GM19328 (cell line): ENCODE data around the gene SYMPK.
A peak's percentile ranks its signal among the peaks of the same experiment; 100 is the strongest.

Source experiments
- ATAC-seq: cut with Tn5 transposase; IDR thresholded peaks from one replicate; pipeline ENCODE4 v1.9.1; 2021; ENCODE audit warnings: mild to moderate bottlenecking, moderate library complexity; ENCODE audit not compliant: unreplicated experiment

SYMPK gene

DNA sequence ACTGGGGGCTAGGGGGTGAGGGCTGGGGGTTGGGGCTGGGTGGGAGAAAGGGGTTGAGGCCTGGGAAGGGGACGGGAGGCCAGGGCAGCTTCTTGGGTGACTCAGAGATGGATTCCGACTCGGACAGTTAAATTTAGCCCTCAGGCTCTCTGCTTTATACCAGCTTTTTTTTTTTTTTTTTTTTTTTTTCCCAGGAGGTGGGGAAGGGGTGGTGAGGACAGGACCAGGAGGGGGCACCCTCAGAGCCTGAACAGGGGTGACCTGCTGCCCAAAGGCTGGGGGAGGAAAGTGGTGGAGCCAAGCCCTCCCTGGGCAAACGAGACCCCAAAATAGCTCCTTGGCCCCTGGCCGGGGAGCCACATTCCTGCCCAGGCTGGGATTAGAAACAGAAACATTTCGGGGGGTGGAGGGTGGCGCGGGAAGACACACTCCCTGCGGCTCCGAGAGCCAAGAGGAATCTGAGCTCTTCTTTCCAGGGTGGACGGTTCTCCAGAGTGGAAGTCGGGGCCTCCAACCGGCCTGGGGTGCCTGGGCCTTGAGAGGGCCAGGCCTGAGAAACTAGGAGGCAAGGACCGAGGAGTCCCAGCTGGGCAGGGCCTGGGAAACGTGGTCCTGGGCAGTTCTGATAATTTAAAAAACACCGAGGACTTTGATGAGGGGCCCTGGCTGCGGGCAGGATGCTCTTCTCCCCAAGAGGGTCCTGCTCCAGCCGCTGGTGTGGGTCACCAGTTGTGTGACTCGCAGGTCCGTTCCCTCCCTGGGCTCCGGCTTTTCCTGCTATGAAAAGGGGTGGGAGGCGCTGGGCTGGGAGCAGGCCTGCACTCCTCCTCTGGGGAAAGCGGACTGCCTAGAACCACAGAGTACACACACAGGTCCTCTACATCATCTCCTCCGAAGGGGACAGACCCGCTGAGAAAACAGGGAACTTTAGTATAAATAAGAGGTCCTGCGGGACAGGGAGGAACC is 79.8 kb downstream of the SYMPK start:
- no peak for ATAC-seq

- ATAC-seq: no peak
These were observed 80.7 kb downstream of the SYMPK start, which contains the start of gene DMPK for GRCh38 chr19:45782162-45782691. TSS of gene DMPK (minus strand) at chr19:45782490. CDS start at chr19:45782352, 138 bp downstream.

- ATAC-seq: no peak
These were observed 81.5 kb downstream of the SYMPK start for GRCh38 chr19:45781214-45782161.

GRCh38 chr19:45780448-45781213 is 82.3 kb downstream of the SYMPK start:
- no peak for ATAC-seq

DNA sequence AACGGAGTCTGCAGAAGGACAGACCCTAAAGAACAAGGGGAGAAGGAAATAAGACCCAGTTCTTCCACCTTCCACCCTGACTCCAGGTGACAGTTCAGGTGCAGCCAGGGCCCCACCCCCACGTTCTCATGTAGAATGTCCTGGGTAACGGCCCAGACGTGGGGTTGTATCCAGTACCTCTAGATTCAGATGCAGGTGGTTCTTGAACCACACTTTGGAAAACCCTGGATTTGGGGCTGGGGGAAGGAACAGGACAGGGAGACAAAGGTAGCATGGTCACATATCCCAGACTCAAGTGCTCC is 82.8 kb downstream of the SYMPK start:
- ATAC-seq: no peak

GRCh38 chr19:45779231-45780145 is 83.5 kb downstream of the SYMPK start:
- ATAC-seq: peak; percentile 74

GRCh38 chr19:45778010-45778661 is 84.8 kb downstream of the SYMPK start:
- no peak for ATAC-seq

GRCh38 chr19:45777395-45777961 is 85.5 kb downstream of the SYMPK start:
- ATAC-seq: no peak

DNA sequence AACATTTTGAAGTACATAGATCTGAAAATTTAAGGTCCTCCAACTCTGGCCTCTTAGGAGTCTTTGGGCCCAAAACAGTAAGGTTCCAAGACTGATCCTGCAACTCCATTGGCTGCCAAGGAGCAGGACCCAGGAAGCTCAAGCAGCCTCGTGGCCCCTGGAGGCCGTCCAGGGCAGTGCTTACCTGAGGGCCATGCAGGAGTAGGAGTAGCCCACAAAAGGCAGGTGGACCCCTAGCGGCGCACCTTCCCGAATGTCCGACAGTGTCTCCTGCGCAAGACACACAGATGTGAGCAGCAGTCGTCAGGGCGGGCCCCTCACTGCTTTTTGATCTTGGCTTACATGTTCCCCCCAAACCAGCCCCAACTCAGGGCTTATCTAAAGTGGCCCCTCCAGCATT is 88.2 kb downstream of the SYMPK start:
- ATAC-seq: no peak

GRCh38 chr19:45773384-45773783 is 89.6 kb downstream of the SYMPK start:
- no peak for ATAC-seq

DNA sequence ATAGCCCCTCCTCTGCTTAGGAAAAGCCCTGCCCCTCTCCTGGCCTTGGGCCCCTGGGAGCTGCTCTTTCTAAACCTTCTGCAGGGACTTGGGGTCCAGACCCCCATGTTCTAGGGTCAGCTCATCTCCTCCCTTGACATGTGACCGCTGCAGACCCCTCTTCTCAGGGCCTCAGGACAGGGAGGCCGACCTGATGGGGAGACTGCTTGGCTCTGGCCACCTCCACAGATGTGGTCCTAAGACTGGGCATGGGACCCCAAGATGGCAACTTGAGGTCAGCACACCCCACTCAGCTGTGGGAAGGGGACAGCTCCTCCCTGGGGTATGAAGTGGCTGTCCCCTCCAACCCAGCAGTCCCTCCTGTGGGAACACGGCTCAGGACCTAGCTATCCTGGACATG is 90.0 kb downstream of the SYMPK start:
- ATAC-seq: no peak

DNA sequence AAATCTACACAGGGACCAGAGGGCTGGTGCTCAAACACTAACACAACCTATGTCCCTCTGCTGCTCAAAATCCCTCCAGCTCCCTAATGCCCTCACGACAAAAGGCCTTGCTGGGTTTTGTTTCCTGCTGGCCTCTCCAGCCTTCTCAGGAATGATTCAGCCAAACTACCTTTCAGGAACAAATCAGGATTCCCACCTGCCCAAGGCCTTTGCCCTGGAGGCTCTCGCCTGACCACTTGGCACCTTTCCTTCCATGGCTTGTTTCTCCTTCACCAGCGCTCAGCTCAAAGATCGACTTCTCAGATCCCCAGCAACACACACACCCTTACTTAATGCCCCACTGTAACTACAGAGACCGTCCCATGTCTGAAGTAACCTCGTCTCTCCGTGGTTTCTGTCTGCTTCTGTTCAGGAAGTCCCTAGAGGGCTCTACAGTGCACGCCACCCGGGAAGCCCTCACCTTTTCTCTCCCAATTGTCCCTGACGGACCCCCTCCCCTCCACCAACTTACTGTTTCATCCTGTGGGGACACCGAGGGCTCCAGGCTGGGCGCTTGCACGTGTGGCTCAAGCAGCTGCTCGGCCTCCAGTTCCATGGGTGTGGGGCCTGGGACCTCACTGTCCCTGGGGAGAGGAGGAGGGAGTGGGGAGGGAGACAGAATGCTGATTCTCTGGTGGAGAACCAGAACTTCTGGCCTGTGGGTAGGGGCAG is 90.7 kb downstream of the SYMPK start:
- no peak for ATAC-seq

- no peak for ATAC-seq
These were observed 91.5 kb downstream of the SYMPK start for GRCh38 chr19:45771311-45771933.

- ATAC-seq: peak; percentile 38
These were observed 92.5 kb downstream of the SYMPK start for GRCh38 chr19:45770192-45771101.

- ATAC-seq: no peak
These were observed 93.1 kb downstream of the SYMPK start for GRCh38 chr19:45769821-45770191.

- ATAC-seq: peak; percentile 61
These were observed 93.8 kb downstream of the SYMPK start, which contains the start of gene SIX5 for GRCh38 chr19:45768984-45769782. TSS of gene SIX5 (minus strand) at chr19:45769252. CDS start at chr19:45768844, 408 bp downstream.
